ENCODE measurements around the gene TACC2. TPM values are rescaled to one million over a fixed set of nuclear protein-coding genes. Genes with fewer than 3 reads are reported as not detected.
"Not testable (repeated sequence)": the region's sequence is repeated elsewhere in the genome, so short reads cannot be mapped to it uniquely, and the experiment has no call there.

The TACC2 gene
- total RNA-seq, 1 experiment from 2014 or later = 89.0 TPM

- BruUV-seq (replicated peaks) = no TSS peak
- intact Hi-C loops (cut with micrococcal nuclease) = no loop called here
- no peak for TF ChIP-seq CTCF (IDR thresholded peaks at IDR 0.05; ENCODE audit: unreplicated experiment)
- Mint-ChIP-seq H3K27ac (ENCODE audit: low read depth, unreplicated experiment) (no peak overlapping the region), H3K4me3 (ENCODE audit: unreplicated experiment) (no peak overlapping the region), H3K4me1 (ENCODE audit: insufficient read depth, unreplicated experiment) (no peaks in the 10 kb centered on the region), H3K27me3 (ENCODE audit: insufficient read depth, unreplicated experiment) (no peaks in the 10 kb centered on the region), H3K9me3 (ENCODE audit: unreplicated experiment) (no peaks in the 10 kb centered on the region), H3K36me3 (ENCODE audit: insufficient read depth, unreplicated experiment) (no peaks in the 10 kb centered on the region)
- no peak for DNase-seq (ENCODE audit: unreplicated experiment)
- ChIA-PET POLR2A (interaction anchor here (0.7 to 1.1 kb wide), 2 partner anchors 10 to 17 kb away, joined by 3 read pairs; no protein-coding TSS in a partner anchor), CTCF (interaction anchor here (0.5 to 1.4 kb wide), 3 partner anchors 35 to 102 kb away, joined by 3 to 4 read pairs (median 4); partner anchors contain the start of gene NSMCE4A)
These were observed 21.6 kb downstream of the TACC2 start for GRCh38 chr10:122010405-122011050.

- Mint-ChIP-seq H3K9me3 (ENCODE audit: unreplicated experiment) (no peaks in the 10 kb centered on the region), H3K4me1 (ENCODE audit: insufficient read depth, unreplicated experiment) (no peaks in the 10 kb centered on the region), H3K36me3 (ENCODE audit: insufficient read depth, unreplicated experiment) (no peaks in the 10 kb centered on the region), H3K27me3 (ENCODE audit: insufficient read depth, unreplicated experiment) (no peaks in the 10 kb centered on the region), H3K4me3 (ENCODE audit: unreplicated experiment) (no peak overlapping the region), H3K27ac (ENCODE audit: low read depth, unreplicated experiment) (no peak overlapping the region)
- no TSS peak for BruUV-seq (replicated peaks)
- DNase-seq (ENCODE audit: unreplicated experiment) = no peak
- TF ChIP-seq CTCF (IDR thresholded peaks at IDR 0.05; ENCODE audit: unreplicated experiment) = no peak
- ChIA-PET POLR2A (no interaction called here), CTCF (interaction anchor here (0.6 kb wide), 1 partner anchor 18 kb away, joined by 3 read pairs; no protein-coding TSS in a partner anchor)
- intact Hi-C loops (cut with micrococcal nuclease) = no loop called here
These were observed 23.8 kb downstream of the TACC2 start for GRCh38 chr10:122012731-122013130.

- Mint-ChIP-seq H3K36me3 (ENCODE audit: insufficient read depth, unreplicated experiment) (no peaks in the 10 kb centered on the region), H3K4me1 (ENCODE audit: insufficient read depth, unreplicated experiment) (peaks cover under 1% of the 10 kb centered on the region), H3K4me3 (ENCODE audit: unreplicated experiment) (no peak overlapping the region), H3K27ac (ENCODE audit: low read depth, unreplicated experiment) (no peak overlapping the region), H3K27me3 (ENCODE audit: insufficient read depth, unreplicated experiment) (no peaks in the 10 kb centered on the region), H3K9me3 (ENCODE audit: unreplicated experiment) (no peaks in the 10 kb centered on the region)
- BruUV-seq (replicated peaks) = no TSS peak
- no peak for DNase-seq (ENCODE audit: unreplicated experiment)
- intact Hi-C loops (cut with micrococcal nuclease) = no loop called here
- TF ChIP-seq CTCF (IDR thresholded peaks at IDR 0.05; ENCODE audit: unreplicated experiment) = no peak
- POLR2A ChIA-PET = no interaction called here
- CTCF ChIA-PET = interaction anchor here (0.6 to 0.7 kb wide), 2 partner anchors 17 to 88 kb away, joined by 3 read pairs; no protein-coding TSS in a partner anchor
These were observed 24.4 kb downstream of the TACC2 start for GRCh38 chr10:122013311-122013780.

GRCh38 chr10:122014652-122015248, 25.8 kb downstream of the TACC2 start:
- H3K36me3 Mint-ChIP-seq (ENCODE audit: insufficient read depth, unreplicated experiment) = no peaks in the 10 kb centered on the region
- intact Hi-C loops (cut with micrococcal nuclease) = no loop called here
- BruUV-seq (replicated peaks) = no TSS peak
- TF ChIP-seq CTCF (IDR thresholded peaks at IDR 0.05; ENCODE audit: unreplicated experiment) = no peak
- DNase-seq (ENCODE audit: unreplicated experiment) = no peak
- H3K9me3 Mint-ChIP-seq (ENCODE audit: unreplicated experiment) = no peaks in the 10 kb centered on the region
- POLR2A ChIA-PET = no interaction called here
- H3K27me3 Mint-ChIP-seq (ENCODE audit: insufficient read depth, unreplicated experiment) = no peaks in the 10 kb centered on the region
- H3K4me1 Mint-ChIP-seq (ENCODE audit: insufficient read depth, unreplicated experiment) = peaks cover 14% of the 10 kb centered on the region
- no peak overlapping the region for H3K4me3 Mint-ChIP-seq (ENCODE audit: unreplicated experiment)
- CTCF ChIA-PET = no interaction called here
- no peak overlapping the region for H3K27ac Mint-ChIP-seq (ENCODE audit: low read depth, unreplicated experiment)

- H3K4me3 Mint-ChIP-seq (ENCODE audit: unreplicated experiment); intact Hi-C loops (cut with micrococcal nuclease); H3K27me3 Mint-ChIP-seq (ENCODE audit: insufficient read depth, unreplicated experiment); DNase-seq (ENCODE audit: unreplicated experiment); H3K9me3 Mint-ChIP-seq (ENCODE audit: unreplicated experiment); BruUV-seq (replicated peaks); CTCF ChIA-PET; H3K36me3 Mint-ChIP-seq (ENCODE audit: insufficient read depth, unreplicated experiment): not testable (repeated sequence)
- POLR2A ChIA-PET = interaction anchor here (2.4 to 2.6 kb wide), 2 partner anchors 22 to 34 kb away, joined by 10 to 15 read pairs; no protein-coding TSS in a partner anchor
- peak overlapping the region; percentile 86 for H3K27ac Mint-ChIP-seq (ENCODE audit: low read depth, unreplicated experiment)
- H3K4me1 Mint-ChIP-seq (ENCODE audit: insufficient read depth, unreplicated experiment) = peaks cover 21% of the 10 kb centered on the region
These were observed 29.0 kb downstream of the TACC2 start for GRCh38 chr10:122017926-122018325.

Data from MCF 10A (cell line).